HepG2 (cell line): ENCODE measurements around the gene CLTCL1.

Experiments
- KDM6A ChIP-seq: IDR thresholded peaks from 2 replicates; pipeline ENCODE4 v1.6.1; 2016; ENCODE audit warnings: low read depth
- KLF9 ChIP-seq: IDR thresholded peaks from 2 replicates; pipeline ENCODE4 v1.6.1; 2016; ENCODE audit warnings: low read depth
- RAD21 ChIP-seq: fragments of 450-650 bp; formaldehyde crosslinking; IDR thresholded peaks from 2 replicates; pipeline ENCODE4 v1.5.0; 2020; ENCODE audit warnings: mild to moderate bottlenecking

DNA sequence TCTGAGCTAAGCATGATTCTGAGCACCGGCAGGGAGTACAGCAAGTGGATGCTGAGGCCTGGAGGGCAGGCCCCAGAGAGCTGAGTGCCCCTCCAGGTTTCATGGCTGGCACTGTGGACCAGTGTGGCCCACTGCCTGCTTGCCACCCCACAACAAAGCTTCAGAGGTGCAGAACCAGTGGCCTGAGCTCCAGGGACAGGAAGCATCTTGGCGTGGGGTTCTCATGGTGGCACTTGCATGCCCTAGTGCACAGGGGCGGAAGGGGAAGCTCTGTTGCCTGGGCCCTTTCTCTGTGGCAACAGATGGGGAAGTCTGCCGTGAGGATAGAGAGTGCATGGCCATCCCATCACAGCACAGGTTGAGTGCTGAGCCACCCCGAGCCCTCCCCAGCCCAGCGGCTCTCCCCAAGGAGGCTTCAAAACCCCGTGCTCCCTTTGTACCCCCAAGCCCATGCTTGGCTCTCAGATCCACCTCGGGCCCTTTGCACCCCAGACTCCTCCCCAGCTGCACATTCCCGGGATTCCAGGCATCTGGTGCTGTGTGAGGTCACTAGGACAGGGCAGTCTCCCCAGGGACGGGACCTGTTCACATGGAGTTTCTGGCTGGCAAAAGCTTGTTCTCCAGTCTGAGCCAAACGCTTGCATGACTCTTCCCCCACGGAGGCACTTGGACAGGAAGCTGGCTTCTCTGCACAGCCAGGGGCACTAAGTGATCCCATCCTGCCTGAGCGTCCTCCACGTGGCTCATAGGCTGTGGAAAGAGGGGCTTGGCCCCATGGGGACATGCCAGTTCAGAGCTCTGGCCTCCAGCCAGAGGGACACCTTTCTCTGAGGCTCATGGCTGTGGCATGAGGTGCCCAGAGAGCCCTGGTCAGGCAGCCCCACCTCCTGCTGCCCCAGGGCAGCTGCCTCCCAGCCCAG is 117.2 kb downstream of the CLTCL1 start:
- TF ChIP-seq RAD21 (CRISPR knock-in tag) (no peak), KDM6A (CRISPR knock-in tag) (no peak), KLF9 (CRISPR knock-in tag) (no peak)
